ENCODE results near the gene SLC26A5.
"Not testable (repeated sequence)": the region's sequence is repeated elsewhere in the genome, so short reads cannot be mapped to it uniquely, and the experiment has no call there.

SLC26A5 gene, protein sequence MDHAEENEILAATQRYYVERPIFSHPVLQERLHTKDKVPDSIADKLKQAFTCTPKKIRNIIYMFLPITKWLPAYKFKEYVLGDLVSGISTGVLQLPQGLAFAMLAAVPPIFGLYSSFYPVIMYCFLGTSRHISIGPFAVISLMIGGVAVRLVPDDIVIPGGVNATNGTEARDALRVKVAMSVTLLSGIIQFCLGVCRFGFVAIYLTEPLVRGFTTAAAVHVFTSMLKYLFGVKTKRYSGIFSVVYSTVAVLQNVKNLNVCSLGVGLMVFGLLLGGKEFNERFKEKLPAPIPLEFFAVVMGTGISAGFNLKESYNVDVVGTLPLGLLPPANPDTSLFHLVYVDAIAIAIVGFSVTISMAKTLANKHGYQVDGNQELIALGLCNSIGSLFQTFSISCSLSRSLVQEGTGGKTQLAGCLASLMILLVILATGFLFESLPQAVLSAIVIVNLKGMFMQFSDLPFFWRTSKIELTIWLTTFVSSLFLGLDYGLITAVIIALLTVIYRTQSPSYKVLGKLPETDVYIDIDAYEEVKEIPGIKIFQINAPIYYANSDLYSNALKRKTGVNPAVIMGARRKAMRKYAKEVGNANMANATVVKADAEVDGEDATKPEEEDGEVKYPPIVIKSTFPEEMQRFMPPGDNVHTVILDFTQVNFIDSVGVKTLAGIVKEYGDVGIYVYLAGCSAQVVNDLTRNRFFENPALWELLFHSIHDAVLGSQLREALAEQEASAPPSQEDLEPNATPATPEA

DNA sequence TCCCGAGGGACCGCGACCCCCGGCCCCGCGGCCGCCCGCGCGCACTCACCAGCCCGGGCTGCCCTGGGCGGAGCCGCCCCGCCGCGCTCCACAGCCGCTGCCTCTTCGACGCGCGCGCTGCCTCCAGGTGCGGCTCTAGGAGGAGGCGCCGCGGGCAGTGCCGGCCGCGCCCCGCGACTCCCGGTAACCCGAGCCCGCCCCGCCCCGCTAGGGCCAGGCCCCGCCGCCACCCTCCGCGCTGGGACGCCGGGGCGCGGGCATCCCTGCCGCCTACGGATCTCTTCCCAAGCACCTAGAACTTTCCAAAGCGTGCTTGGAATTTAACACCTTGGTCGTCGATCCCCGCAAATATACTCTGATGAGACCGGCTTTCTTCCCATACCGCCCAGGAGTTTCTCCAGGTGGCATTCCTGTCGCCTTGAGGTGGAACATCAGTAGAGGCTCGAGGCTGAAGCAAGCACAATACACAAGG is at the start of gene SLC26A5:
Gene SLC26A5, minus strand, starts transcription at position 159 of the 472 bp plus-strand sequence. CDS start 24,693 bp downstream, outside the sequence.
- DNase-seq: no peak

DNA sequence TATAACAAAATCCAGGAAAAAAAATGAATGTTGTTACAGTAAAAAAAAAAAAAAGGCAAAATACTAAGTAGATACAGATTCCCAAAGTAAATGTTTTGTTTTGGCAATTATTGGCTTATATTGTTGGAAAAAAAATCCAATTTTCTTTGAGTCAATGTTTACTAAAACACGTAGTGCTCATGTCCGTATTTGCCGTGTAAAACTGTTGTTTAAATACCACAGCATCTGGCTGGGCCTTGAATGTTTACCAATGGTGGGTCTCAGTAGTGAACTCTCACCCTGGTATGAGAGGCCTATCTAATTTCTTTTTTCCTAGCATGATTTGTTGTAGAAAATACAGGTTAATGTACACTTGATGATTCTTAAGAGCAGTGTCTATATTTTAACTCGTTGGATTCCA is 41.4 kb upstream of the SLC26A5 start:
- no peak for DNase-seq

DNA sequence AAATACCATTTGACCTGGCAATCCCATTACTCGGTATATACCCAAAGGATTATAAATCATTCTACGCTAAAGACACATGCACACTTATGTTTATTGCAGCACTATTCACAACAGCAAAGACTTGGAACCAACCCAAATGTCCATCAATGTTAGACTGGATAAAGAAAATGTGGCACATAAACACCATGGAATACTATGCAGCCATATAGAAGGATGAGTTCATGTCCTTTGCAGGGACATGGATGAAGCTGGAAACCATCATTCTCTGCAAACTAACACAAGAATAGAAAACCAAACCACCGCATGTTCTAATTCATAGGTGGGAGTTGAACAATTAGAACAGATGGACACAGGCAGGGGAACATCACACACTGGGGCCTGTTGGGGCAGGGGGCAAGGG is 40.9 kb upstream of the SLC26A5 start:
- DNase-seq: not testable (repeated sequence)

DNA sequence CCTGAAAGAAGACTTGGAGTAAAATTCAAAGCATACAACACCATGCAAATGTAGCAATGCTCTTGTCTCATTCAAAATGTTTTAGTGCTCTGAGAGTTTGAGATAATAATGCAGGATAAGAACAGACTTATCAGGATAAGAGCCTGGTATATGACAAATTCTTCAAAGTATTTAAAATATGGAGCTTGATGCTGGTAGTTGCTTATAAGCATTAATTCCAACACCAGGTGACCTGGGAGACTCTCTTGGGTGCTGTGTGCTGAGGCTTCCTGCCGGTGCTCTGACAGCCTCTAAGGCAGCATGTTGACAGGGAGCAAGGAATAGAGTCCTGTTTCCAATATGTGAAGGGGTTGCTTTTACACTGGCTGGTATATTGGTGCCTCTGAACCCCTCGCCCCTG is 34.8 kb upstream of the SLC26A5 start:
- no peak for DNase-seq

DNA sequence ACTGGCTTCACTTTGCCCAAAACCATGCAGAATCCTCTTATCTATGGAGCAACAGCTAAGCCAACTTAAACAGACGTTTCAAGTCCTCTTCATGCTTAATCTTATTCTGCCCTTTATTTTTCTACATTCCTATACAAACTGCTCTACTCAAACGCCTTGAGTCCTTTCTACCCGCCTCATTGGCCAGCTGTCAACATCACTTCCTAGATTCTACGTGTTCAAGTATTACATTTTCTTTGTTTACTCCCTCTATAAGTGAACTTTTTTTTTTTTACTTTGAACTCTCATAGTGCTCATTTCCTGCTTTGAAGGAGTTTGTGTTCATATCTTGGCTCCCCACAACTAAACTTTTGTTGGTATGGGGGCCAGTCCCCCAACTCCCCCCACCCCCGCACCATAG is 28.9 kb upstream of the SLC26A5 start:
- no peak for DNase-seq

DNA sequence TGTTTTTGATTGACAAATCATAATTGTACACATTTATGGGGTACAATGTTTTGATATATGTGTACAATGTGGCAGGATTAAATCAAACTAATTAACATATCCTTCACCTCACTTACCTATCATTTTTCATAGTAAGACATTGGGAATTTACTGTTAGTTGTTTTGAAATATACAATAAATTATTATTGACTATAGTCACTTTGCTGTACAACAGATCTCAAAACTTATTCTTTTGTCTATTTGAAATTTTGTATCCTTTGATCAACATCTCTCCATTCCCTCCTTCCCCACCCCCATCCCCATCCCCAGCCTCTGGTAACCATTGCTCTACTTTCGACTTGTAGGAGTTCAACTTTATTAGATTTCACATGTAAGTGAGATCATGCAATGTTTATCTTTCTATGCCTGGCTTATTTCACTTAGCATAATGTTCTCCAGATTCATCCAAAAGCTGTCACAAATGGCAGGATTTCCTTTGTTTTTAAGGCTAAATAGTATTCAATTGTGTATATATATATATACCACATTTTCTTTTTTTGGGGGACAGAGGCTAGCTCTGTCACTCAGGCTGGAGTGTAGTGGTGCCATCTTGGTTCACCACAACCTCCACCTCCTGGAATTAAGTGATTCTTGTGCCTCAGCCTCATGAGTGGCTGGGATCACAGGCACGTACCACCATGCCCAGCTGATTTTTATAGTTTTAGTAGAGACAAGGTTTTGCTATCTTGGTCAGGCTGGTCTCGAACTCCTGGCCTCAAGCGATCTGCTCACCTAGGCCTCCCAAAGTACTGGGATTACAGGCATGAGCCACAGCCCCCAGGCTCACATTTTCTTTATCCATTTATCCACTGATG is 23.3 kb upstream of the SLC26A5 start:
- DNase-seq: no peak

DNA sequence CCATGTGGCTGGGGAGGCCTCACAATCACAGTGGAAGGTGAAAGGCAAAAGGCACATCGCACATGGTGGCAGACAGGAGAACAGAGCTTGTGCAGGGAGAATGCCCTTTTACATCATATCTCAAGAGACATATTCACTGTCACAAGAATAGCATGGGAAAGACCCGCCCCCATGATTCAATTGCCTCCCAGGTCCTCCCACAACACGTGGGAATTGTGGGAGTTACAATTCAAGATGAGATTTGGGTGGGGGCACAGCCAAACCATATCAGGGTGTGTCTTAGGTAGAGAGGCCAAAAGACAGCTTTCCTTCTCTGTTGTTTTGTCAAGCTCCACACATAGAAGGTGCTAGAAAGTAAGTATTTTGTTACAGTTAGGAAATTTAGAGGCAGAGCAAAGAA is 20.8 kb upstream of the SLC26A5 start:
- no peak for DNase-seq

DNA sequence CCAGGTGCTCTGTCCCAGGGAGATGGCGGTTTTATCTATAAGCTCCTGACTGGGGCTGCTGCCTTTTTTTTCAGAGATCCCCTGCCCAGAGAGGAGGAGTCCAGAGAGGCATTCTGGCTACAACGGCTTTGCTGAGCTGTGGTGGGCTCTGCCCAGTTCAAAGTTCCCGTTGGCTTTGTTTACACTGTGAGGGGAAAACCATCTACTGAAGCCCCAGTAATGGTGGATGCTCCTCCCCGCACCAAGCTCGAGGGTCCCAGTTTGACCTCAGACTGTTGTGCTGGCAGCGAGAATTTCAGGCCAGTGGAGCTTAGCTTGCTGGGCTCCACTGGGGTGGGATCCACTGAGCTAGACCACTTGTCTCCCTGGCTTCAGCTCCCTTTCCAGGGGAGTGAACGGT is 16.4 kb upstream of the SLC26A5 start:
- DNase-seq: no peak

DNA sequence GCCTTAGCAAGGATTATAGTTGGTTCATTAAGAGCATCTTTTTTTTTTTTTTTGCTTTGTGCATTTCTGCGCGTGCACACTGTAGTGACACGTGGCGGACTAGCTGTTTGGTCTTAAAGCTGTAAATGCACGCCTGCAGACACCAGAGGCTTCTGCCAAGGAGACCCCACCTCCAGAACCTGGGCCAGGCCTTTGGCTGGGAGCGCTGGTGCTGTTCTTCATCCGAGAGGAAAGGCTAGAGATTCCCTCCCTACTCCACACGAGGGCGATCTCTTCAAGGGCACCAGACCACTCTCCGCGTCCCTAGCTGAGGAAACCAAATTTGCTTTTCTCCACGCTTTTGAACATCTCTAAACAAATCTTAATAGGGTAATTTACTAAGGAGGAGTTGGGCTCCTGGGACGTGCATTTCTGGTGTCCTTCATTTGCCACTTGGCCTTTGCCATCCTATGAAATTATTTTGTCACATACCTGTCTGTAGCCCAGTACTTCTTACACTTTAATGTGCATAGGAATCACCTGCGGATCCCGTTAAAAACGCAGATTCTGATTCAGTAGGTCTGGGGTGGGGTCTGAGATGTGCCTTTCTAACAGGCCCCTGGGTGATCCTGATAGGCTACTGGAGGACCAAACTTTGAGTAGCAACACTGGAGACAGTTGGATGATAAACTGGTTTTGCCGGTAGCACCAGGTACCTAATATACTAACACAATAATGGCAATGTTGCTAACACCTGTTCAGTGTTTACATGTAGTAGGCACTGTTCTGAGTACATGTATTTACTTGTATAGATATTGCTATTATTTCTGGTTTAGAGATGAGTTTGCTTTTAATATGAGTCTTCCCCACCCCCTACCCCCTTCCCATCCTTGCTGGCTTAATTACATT is 1.3 kb upstream of the SLC26A5 start:
- DNase-seq: peak; percentile 52

DNA sequence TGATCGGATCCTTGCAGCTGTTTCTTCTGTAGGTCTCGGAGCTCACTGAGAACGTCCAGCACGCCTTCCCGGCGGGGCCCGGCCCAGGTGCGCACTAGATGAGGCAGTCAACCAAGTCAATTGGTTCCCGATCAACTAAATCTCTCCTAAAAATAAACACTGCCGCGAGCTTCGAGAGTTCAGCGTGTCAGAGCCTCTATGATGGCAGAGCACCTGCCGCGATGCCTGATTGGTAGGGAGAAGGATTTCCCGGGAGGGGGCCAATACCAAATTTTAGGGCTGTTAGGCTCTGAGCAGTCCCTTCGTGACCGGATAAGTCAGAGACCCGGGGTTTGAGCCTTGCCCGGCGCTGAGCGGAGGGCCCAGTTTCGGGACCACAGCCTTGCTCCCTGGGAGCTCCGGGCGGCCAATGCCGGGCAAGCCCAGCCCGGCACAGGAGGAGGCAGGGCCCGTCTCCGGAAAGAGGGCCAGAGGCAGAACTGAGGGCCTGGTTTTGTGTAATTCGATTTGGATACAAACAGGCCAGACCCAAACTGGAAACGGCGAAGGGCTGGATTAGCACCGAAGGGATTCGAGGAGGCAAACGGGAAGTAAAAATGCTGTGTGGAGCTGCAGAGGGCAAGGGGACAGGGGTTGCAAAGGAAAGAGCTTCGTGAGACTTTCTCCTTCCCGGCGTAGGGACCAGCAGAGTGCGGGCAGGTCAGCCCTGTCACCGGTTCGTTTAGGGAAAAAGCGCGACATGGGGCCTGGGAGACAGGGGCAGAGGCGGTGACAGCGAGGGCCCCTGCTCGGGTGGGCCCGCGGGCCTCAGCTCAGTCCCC is 569 bp downstream of the SLC26A5 start:
- DNase-seq: no peak

DNA sequence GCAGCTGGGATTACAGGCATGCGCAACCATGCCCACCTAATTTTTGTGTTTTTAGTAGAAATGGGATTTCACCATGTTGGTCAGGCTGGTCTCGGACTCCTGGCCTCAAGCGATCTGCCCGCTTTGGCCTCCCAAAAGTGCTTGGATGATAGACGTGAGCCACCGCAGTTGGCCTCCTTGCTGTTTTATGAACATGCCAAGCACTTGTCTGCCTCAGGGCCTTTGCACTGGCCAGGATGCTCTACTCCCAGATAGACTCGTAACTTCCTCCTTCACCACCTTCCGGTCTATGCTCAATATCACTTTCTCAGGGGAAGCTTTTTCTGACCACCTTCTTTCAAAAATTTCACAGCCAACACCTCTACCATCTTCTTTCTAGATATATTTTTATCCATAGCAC is 6.3 kb downstream of the SLC26A5 start:
- no peak for DNase-seq

DNA sequence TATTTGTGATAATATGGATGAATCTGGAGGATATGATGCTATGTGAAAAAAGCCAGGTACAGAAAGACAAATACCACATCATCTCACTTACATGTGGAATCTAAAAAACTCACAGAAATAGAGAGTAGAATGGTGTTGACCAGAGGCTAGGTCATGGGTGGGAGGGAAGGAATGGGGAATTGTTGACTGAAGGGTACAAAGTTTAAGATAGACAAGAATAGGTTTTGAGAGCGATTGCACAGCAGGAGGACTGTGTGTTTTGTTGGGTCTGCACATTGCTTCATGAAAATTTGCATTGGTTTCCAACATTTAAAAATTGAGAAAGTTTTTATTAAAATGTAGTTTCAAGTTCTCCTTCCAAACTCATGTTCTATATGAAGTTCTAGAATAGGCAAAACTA is 8.4 kb downstream of the SLC26A5 start:
- no peak for DNase-seq

DNA sequence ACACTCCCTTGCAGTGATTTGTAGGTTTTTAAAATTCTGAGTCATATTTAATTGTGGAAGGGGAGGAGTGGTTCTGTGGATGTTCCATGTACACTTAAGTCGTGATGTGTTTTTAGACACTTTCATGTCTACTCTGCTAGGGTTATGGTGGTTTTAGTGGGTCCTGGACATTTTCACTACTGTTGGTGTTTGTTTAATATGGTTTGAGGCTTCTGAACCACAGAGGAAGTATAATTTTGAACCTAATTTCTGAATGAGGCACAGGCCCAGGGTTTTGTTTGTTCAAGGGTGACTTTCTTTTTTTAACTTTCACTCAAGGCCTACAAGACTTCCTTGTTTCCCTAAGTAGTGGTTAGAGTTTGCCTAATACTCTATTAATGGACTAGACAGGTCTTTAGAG is 13.3 kb downstream of the SLC26A5 start:
- peak; percentile 20 for DNase-seq

DNA sequence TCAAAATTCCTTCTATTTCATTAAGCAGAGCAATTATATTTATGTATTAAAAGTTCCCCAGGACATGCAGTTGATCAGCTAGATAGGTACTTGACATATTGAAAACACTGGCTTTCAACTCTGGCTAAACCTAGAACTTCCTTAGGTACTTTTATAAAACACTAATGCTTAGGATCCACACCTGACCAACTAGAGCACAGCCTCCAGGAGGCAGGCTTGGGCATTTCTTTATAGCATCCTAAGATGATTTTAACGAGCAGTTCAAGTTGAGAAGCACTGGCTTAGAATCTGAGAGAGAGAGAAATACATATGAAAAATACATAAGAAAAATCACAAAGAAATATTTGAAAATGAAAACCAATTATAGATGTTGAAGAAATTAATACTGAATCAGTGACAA is 20.8 kb downstream of the SLC26A5 start:
- no peak for DNase-seq

DNA sequence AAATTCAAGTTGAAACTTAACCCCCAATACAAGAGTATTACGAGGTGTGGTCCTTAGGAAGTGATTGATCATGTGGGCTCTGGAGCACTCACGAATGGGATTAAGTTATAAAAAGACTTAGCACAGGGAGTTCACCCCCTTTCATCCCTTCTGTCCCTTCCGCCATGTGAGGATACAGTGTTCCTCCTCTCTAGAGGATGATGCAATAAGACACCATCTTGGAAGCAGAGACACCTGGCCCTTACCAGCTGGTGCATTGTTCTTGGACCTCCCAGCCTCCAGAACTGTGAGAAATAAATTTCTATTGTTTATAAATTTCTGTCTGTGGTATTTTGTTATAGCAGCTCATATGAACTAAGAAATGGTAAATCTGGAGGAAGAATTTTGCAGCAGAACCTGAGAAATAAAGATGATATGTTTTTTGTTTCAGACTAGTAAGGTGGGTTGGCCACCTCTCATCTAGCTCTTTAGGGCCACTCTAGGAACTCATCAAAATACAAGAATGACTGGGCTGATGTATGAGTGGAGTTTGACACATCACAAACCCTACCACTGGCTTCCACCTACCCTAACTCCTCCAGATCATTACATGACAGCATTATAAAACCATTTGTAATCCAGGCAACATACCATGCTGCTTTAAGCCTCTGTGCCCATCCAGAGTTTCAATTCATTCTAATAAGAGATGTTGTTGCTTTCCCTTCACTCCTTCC is 22.4 kb downstream of the SLC26A5 start:
- DNase-seq: no peak

DNA sequence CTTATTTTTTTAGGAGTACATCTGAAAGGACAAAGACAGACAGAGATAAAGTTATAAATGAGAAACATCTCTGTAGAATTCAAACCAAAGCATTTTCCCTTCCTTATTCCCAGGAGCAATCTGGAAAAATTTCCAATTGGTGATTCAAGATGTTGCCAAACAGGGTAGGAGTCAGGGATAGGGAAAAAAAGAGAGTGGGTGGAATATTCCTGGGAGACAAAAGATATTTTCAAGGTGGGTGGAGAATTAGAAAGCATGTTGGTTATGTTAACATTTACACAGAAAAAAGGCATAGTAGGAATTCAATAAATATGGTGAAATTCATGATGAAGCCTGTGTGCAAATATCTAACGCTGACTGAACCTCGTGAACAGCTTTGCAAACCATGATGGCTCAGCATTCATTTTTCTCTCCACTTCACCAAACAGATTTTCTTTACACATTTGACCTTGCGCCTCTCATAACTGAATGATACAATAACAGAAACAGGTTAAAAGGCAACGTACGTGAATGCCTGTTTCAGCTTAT is 25.1 kb downstream of the SLC26A5 start:
- DNase-seq: no peak

DNA sequence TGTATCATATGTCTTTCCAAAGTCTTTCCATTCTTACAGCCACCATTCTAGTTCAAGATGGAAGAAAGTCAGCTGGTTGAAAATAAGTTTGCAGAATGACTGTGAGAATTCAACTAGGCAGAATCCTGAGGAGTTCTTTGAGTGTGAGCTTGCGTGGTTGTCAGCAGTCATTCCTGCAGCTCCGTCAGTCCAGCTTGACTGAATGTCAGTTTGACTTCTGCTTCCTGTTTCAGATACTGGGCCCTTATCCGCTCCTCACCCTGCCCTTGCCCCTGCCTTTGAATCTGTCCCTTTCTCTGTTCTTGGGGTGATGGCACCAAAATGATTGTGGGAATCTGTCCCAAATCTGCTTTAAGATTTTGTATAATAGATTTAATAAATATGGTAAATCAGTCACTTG is 27.8 kb downstream of the SLC26A5 start:
- DNase-seq: peak; percentile 53

DNA sequence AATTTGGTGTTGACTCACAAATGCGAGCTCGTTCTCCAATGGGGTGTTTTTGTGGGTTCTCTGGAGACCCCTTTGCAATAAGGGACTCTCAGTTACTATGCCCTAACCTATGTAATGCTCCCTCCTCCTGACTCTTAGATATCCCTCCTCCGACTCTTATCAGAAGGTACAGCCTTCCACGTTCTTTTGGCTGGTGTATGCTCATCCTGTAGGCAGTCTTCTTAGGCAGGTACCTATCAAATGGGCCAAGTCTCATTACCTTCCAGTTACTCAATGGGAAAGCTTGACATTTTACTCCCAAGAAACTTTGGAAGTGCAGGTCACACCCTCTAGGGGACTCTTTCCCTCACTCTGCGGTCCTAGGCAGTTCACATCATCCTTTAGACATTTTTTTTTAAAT is 32.6 kb downstream of the SLC26A5 start:
- no peak for DNase-seq

DNA sequence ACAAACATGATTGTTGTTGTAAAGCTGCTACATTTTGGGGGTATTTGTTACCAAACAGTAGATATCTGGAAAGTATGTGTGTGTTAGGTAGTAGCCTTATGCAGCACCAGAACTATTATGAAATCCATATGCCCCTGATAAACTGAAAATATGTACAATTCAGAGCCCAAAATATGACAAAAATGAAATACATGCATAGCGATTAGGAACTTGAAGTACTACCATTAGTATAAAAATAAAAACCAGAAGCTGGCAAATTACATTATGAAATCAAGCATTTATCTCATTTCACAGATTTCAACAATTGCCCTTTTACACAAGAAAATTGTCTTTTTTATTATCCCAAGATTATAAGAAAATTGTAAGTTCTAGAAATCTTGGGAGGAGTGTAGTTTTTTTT is 33.9 kb downstream of the SLC26A5 start:
- no peak for DNase-seq

All from suppressor macrophage treated with lipopolysaccharide for 4 hours (primary cell).